Spleen (tissue), 11 donors: ENCODE results near the gene MYPN. TPM values are rescaled to one million over a fixed set of nuclear protein-coding genes. Genes with fewer than 3 reads are reported as not detected.

Experiments
- DNase-seq: peaks from one replicate; pipeline ENCODE4 v3.0.0-alpha.2; 2020
- H3K27ac ChIP-seq, 8 donors: fragments of 200-600 bp; sonication (generic) in 7 of 8; 1 replicate in 4 of 8; 2 replicates in 4 of 8; pipeline versions ENCODE4 v1.5.0 to v1.8.0; 2016 to 2021; ENCODE audit warnings: inconsistent platforms in 4 of 8, mild to moderate bottlenecking in 4 of 8, moderate library complexity in 1 of 8
- H3K27me3 ChIP-seq, 7 donors: fragments of 200-600 bp; sonication (generic) in 6 of 7; replicated peaks in 1 of 7; 1 replicate in 4 of 7; 2 replicates in 3 of 7; pipeline versions ENCODE4 v1.5.0 to v1.8.0; 2016 to 2021; ENCODE audit warnings: inconsistent platforms in 3 of 7, mild to moderate bottlenecking in 1 of 7
- H3K36me3 ChIP-seq, 6 donors: fragments of 200-600 bp; sonication (generic) in 5 of 6; 1 replicate in 4 of 6; 2 replicates in 2 of 6; pipeline versions ENCODE4 v1.5.0 to v1.8.0; 2016 to 2021; ENCODE audit warnings: inconsistent platforms in 2 of 6
- H3K4me1 ChIP-seq, 6 donors: fragments of 200-600 bp; sonication (generic) in 5 of 6; 1 replicate in 3 of 6; 2 replicates in 3 of 6; pipeline versions ENCODE4 v1.5.0 to v1.8.0; 2016 to 2021; ENCODE audit warnings: inconsistent platforms in 3 of 6
- H3K4me3 ChIP-seq, 8 donors: fragments of 200-600 bp; sonication (generic) in 7 of 8; 1 replicate in 4 of 8; 2 replicates in 4 of 8; pipeline versions ENCODE4 v1.5.0 to v1.8.0; 2016 to 2021; ENCODE audit warnings: inconsistent platforms in 4 of 8, mild to moderate bottlenecking in 4 of 8, moderate library complexity in 2 of 8
- H3K9me3 ChIP-seq, 8 donors: fragments of 200-600 bp; sonication (generic) in 7 of 8; 1 replicate in 4 of 8; 2 replicates in 4 of 8; pipeline versions ENCODE4 v1.5.0 to v1.8.0; 2016 to 2021; ENCODE audit warnings: inconsistent platforms in 4 of 8
- POLR2A ChIP-seq, 3 donors: fragments of 450-650 bp; IDR thresholded peaks; one replicate each; pipeline ENCODE4 v1.5.1; 2017; ENCODE audit warnings: antibody characterized with exemption in 3 of 3, mild to moderate bottlenecking in 1 of 3
- POLR2AphosphoS5 ChIP-seq, 3 donors: sonication (generic); formaldehyde crosslinking; IDR thresholded peaks; one replicate each; pipeline ENCODE4 v1.5.1; 2017; ENCODE audit warnings: antibody characterized with exemption in 3 of 3
- WGBS, 5 donors: extraction: QIAGEN DNeasy Blood & Tissue Kit in 3 of 5; methylation state at CpG; one replicate each; pipeline versions ENCODE4 v1.1.5 to v1.1.7; 2013 to 2018; 5-methylcytosine and 5-hydroxymethylcytosine counted together
- intact Hi-C: fragments of 100-400 bp; cut with DNase I; formaldehyde crosslinking; loops from one replicate; pipeline ENCODE4 v1.15.0; 2023; ENCODE audit warnings: low total_unique reads
- polyA plus RNA-seq, 3 donors: library from polyadenylated mRNA; stranded (reverse); fragments of 200-250 nt; gene quantifications; one replicate each; pipeline ENCODE4 v1.2.1, GENCODE V29; 2013
- total RNA-seq, 7 donors: library from RNA; depleted of rRNA in 3 of 7; stranded (reverse); fragments of >200 nt in 3 of 7; fragmentation: NEBNext Ultra II Directional in 4 of 7; extraction: Animal tissue kit (Norgen Biotek cat#: 25700) in 4 of 7; gene quantifications; one replicate each; pipeline versions ENCODE4 v1.1.0 to v1.2.1, GENCODE V29; 2016 to 2021
- TF ChIP-seq, protein P1 (sequence below), 11 experiments: fragments of 200-600 bp in 7 of 11; fragments of 450-650 bp in 4 of 11; sonication (generic) in 4 of 11; IDR thresholded peaks in 8 of 11; conservative IDR thresholded peaks in 3 of 11; 1 replicate in 7 of 11; 2 replicates in 4 of 11; pipeline versions ENCODE4 v1.4.0 to v1.8.0; 2016 to 2021; ENCODE audit warnings: antibody characterized with exemption in 11 of 11, inconsistent platforms in 4 of 11, mild to moderate bottlenecking in 1 of 11
- donor health status: healthy with polysubstance abuse.
- donor health status: DM: no; HTN: no; CAD: no; lungs with moderate emphysema.
- donor health status: DM: no; HTN: no; CAD: no.
- donor health status: Bipolar disorder and iron deficiency.
- donor health status: healthy.
- donor health status: DM: no; HTN: no; CAD: no.
- donor health status: DM: yes; HTN: yes; CAD: no.

MYPN gene
- total and polyA plus RNA-seq, 10 donors, result 0.03 to 0.94 (median 0.06) TPM; not detected in 5

GRCh38 chr10:68179016-68179415 is 69.7 kb downstream of the MYPN start:
- H3K27ac ChIP-seq, result no peak overlapping the region
- no peaks in the 10 kb centered on the region for H3K36me3 ChIP-seq
- no peak overlapping the region for H3K4me3 ChIP-seq
- no peak for TF ChIP-seq POLR2A (IDR thresholded peaks at IDR 0.05)
- no peak for TF ChIP-seq POLR2AphosphoS5 (IDR thresholded peaks at IDR 0.05)
- TF ChIP-seq, protein P1, sequence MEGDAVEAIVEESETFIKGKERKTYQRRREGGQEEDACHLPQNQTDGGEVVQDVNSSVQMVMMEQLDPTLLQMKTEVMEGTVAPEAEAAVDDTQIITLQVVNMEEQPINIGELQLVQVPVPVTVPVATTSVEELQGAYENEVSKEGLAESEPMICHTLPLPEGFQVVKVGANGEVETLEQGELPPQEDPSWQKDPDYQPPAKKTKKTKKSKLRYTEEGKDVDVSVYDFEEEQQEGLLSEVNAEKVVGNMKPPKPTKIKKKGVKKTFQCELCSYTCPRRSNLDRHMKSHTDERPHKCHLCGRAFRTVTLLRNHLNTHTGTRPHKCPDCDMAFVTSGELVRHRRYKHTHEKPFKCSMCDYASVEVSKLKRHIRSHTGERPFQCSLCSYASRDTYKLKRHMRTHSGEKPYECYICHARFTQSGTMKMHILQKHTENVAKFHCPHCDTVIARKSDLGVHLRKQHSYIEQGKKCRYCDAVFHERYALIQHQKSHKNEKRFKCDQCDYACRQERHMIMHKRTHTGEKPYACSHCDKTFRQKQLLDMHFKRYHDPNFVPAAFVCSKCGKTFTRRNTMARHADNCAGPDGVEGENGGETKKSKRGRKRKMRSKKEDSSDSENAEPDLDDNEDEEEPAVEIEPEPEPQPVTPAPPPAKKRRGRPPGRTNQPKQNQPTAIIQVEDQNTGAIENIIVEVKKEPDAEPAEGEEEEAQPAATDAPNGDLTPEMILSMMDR (IDR thresholded peaks at IDR 0.05 in 8 of 11, conservative IDR thresholded peaks at IDR 0.05 in 3 of 11), result no peak
- no peak for DNase-seq
- no peaks in the 10 kb centered on the region for H3K4me1 ChIP-seq
- intact Hi-C loops, result no loop called here
- H3K27me3 ChIP-seq, result no peaks in the 10 kb centered on the region
- H3K9me3 ChIP-seq, result no peaks in the 10 kb centered on the region
- 73 to 87% (median 81%) methylated on average over 3 of the region's 3 CpGs for WGBS, 5 donors

DNA sequence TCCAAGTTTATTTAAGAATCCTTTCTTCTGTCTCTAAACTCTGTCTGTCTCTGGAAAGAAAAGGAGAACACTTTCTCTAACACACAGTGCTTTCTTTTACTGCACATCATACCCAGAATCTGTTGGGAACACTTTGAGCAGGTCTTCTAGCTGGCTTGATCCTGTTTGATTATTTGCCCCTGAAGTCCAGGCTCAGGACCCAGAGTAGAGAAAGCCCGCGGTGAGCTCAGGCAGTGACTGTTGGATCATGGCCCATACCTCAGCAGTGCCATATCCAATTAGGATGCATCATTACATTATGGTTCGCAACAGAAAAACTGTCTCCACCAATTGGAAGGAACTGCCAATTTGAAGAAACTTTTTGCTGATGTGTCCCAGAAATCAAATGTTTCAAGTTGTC is 71.2 kb downstream of the MYPN start:
- no peaks in the 10 kb centered on the region for H3K4me1 ChIP-seq
- H3K27me3 ChIP-seq, result peaks cover 0 to 5% (median 0%) of the 10 kb centered on the region in 7 donors
- DNase-seq, result no peak
- TF ChIP-seq POLR2AphosphoS5 (IDR thresholded peaks at IDR 0.05) (no peak), POLR2A (IDR thresholded peaks at IDR 0.05) (no peak)
- TF ChIP-seq, protein P1 (IDR thresholded peaks at IDR 0.05 in 8 of 11, conservative IDR thresholded peaks at IDR 0.05 in 3 of 11), result no peak
- H3K9me3 ChIP-seq, result no peaks in the 10 kb centered on the region
- no peak overlapping the region for H3K4me3 ChIP-seq
- WGBS, 5 donors, result 87 to 97% (median 91%) methylated on average over 3 of the region's 3 CpGs
- H3K36me3 ChIP-seq, result no peaks in the 10 kb centered on the region
- no peak overlapping the region for H3K27ac ChIP-seq
- intact Hi-C loops, result no loop called here

GRCh38 chr10:68184546-68184945 is 75.3 kb downstream of the MYPN start:
- intact Hi-C loops, result no loop called here
- no peaks in the 10 kb centered on the region for H3K9me3 ChIP-seq
- peak overlapping the region in 5 of 8 donors; percentile 37 to 68 (median 48) for H3K27ac ChIP-seq
- no peaks in the 10 kb centered on the region for H3K36me3 ChIP-seq
- no peak for DNase-seq
- peaks cover 0 to 11% (median 0%) of the 10 kb centered on the region in 7 donors for H3K27me3 ChIP-seq
- no peak overlapping the region for H3K4me3 ChIP-seq
- peak in 2 of 3 donors; percentile 62 to 73 for TF ChIP-seq POLR2AphosphoS5 (IDR thresholded peaks at IDR 0.05)
- TF ChIP-seq, protein P1 (IDR thresholded peaks at IDR 0.05 in 8 of 11, conservative IDR thresholded peaks at IDR 0.05 in 3 of 11), result no peak
- H3K4me1 ChIP-seq, result no peaks in the 10 kb centered on the region
- 51 to 67% (median 59%) methylated on average over 7 of the region's 7 CpGs for WGBS, 5 donors

DNA sequence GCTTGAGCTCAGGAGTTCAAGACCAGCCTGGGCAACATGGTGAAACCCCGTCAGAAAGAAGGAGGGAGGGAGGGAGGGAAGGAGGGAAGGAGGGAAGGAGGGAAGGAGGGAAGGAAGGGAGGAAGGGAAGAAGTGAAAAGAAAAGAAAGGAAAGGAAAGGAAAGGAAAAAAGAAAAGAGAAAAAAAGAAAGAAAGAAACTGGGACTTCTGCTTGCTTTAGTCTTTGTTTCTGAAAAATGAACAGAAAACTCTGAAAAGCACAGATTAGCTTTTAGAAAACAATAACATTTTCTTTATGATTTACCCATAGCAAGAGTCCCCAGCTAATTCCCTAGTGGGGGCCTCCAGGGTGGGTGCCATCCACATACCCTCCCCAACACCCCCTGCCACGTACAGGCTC is 75.8 kb downstream of the MYPN start:
- H3K4me3 ChIP-seq, result no peak overlapping the region
- no peak for DNase-seq
- intact Hi-C loops, result no loop called here
- peak overlapping the region in 3 of 8 donors; percentile 48 to 68 (median 53) for H3K27ac ChIP-seq
- H3K4me1 ChIP-seq, result no peaks in the 10 kb centered on the region
- peaks cover 0 to 11% (median 0%) of the 10 kb centered on the region in 7 donors for H3K27me3 ChIP-seq
- no peaks in the 10 kb centered on the region for H3K36me3 ChIP-seq
- no peaks in the 10 kb centered on the region for H3K9me3 ChIP-seq
- TF ChIP-seq POLR2AphosphoS5 (IDR thresholded peaks at IDR 0.05), result no peak
- no peak for TF ChIP-seq POLR2A (IDR thresholded peaks at IDR 0.05)
- TF ChIP-seq, protein P1 (IDR thresholded peaks at IDR 0.05 in 8 of 11, conservative IDR thresholded peaks at IDR 0.05 in 3 of 11), result no peak
- 54 to 74% (median 60%) methylated on average over 2 of the region's 2 CpGs for WGBS, 5 donors
